ENCODE measurements around the gene TRMT44.

GRCh38 chr4:8451440-8452182 is 11.0 kb downstream of the TRMT44 start:
- TF ChIP-seq EZH2 (IDR thresholded peaks at IDR 0.05) (no peak), POLR2AphosphoS5 (IDR thresholded peaks at IDR 0.05; ENCODE audit: borderline replicate concordance, low read depth, low read length) (no peak), FOXP2 (optimal IDR thresholded peaks at IDR 0.05; ENCODE audit: control extremely low read depth, extremely low read length, insufficient read depth) (no peak)
